PFSK-1 (cell line): ENCODE results near the gene TERF2IP. TPM values are rescaled to one million over a fixed set of nuclear protein-coding genes. Genes with fewer than 3 reads are reported as not detected.

Experiments used
- FOXP2 ChIP-seq: optimal IDR thresholded peaks from 2 replicates; pipeline ENCODE3; 2011; ENCODE audit warnings: borderline replicate concordance, control low read depth, inconsistent platforms; ENCODE audit not compliant: insufficient read depth; ENCODE audit errors: extremely low read length, extremely low read depth
- POLR2AphosphoS5 ChIP-seq: IDR thresholded peaks from 2 replicates; pipeline ENCODE4 v1.6.1; 2012; ENCODE audit warnings: low read depth, mild to moderate bottlenecking, control low read depth, low read length, moderate library complexity
- SIN3A ChIP-seq: IDR thresholded peaks from 2 replicates; pipeline ENCODE4 v1.6.1; 2012; ENCODE audit warnings: mild to moderate bottlenecking, low read length, moderate library complexity, borderline replicate concordance; ENCODE audit not compliant: insufficient read depth
- TAF1 ChIP-seq: IDR thresholded peaks from 2 replicates; pipeline ENCODE4 v1.6.1; 2012; ENCODE audit warnings: low read length, control low read depth, borderline replicate concordance; ENCODE audit not compliant: insufficient read depth
- polyA plus RNA-seq: library from polyadenylated mRNA; unstranded; fragments of >200 nt; gene quantifications from one replicate; pipeline ENCODE4 v1.2.1, GENCODE V29; 2012; ENCODE audit warnings: low read depth, missing spikeins; ENCODE audit not compliant: insufficient read length
- TF ChIP-seq, protein P1 (sequence below), 2 experiments: IDR thresholded peaks; 2 replicates each; pipeline versions ENCODE4 v1.6.1 to v1.8.0; 2011 to 2012; ENCODE audit warnings: low read depth in 2 of 2, low read length in 2 of 2, control low read depth in 1 of 2, inconsistent platforms in 1 of 2, mild to moderate bottlenecking in 1 of 2, moderate library complexity in 1 of 2; ENCODE audit not compliant: insufficient read depth in 1 of 2

The TERF2IP gene, protein sequence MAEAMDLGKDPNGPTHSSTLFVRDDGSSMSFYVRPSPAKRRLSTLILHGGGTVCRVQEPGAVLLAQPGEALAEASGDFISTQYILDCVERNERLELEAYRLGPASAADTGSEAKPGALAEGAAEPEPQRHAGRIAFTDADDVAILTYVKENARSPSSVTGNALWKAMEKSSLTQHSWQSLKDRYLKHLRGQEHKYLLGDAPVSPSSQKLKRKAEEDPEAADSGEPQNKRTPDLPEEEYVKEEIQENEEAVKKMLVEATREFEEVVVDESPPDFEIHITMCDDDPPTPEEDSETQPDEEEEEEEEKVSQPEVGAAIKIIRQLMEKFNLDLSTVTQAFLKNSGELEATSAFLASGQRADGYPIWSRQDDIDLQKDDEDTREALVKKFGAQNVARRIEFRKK
- polyA plus RNA-seq = 28.1 TPM

DNA sequence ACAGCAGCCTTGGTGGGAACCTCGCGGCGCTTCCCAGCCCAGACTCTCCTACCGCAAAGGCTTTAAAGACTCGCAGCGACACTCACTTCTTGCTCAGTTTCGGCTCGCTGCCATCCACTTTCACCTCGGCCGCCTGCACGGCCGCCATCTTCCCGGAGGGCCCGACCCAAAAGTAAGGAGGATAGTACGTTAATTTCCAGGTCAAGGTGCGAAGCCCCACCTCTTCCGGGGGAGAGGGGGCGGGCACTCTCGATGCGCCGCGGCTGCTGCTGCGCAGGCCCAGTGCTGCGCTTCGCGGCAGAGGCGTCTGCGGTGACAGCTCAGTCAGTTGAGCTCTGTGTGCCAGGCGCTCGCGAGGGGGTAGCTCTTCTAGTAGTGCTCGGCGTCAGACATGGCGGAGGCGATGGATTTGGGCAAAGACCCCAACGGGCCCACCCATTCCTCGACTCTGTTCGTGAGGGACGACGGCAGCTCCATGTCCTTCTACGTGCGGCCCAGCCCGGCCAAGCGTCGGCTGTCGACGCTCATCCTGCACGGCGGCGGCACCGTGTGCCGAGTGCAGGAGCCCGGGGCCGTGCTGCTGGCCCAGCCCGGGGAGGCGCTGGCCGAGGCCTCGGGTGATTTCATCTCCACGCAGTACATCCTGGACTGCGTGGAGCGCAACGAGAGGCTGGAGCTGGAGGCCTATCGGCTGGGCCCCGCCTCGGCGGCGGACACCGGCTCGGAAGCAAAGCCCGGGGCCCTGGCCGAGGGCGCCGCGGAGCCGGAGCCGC, at the start of gene TERF2IP, which contains the start of gene KARS1:
TSS of gene TERF2IP (plus strand) at position 282 of the 773 bp plus-strand sequence. CDS start at position 392, 110 bp downstream.
TSS of gene KARS1 (minus strand) at position 174 of the 773 bp plus-strand sequence. CDS start at position 148, 26 bp downstream.
- TF ChIP-seq, protein P1, sequence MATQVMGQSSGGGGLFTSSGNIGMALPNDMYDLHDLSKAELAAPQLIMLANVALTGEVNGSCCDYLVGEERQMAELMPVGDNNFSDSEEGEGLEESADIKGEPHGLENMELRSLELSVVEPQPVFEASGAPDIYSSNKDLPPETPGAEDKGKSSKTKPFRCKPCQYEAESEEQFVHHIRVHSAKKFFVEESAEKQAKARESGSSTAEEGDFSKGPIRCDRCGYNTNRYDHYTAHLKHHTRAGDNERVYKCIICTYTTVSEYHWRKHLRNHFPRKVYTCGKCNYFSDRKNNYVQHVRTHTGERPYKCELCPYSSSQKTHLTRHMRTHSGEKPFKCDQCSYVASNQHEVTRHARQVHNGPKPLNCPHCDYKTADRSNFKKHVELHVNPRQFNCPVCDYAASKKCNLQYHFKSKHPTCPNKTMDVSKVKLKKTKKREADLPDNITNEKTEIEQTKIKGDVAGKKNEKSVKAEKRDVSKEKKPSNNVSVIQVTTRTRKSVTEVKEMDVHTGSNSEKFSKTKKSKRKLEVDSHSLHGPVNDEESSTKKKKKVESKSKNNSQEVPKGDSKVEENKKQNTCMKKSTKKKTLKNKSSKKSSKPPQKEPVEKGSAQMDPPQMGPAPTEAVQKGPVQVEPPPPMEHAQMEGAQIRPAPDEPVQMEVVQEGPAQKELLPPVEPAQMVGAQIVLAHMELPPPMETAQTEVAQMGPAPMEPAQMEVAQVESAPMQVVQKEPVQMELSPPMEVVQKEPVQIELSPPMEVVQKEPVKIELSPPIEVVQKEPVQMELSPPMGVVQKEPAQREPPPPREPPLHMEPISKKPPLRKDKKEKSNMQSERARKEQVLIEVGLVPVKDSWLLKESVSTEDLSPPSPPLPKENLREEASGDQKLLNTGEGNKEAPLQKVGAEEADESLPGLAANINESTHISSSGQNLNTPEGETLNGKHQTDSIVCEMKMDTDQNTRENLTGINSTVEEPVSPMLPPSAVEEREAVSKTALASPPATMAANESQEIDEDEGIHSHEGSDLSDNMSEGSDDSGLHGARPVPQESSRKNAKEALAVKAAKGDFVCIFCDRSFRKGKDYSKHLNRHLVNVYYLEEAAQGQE (IDR thresholded peaks at IDR 0.05; ENCODE audit: insufficient read depth in 1 of 2, low read depth in 2 of 2, low read length in 2 of 2) = peak in 1 of 2 experiments; percentile 55; a peak in 1 of 4 replicates
- peak; percentile 76; the same call in 1 of the 2 replicates for TF ChIP-seq SIN3A
- peak; percentile 87 for TF ChIP-seq POLR2AphosphoS5
- peak; percentile 70 for TF ChIP-seq FOXP2
- TF ChIP-seq TAF1 = peak; percentile 97

DNA sequence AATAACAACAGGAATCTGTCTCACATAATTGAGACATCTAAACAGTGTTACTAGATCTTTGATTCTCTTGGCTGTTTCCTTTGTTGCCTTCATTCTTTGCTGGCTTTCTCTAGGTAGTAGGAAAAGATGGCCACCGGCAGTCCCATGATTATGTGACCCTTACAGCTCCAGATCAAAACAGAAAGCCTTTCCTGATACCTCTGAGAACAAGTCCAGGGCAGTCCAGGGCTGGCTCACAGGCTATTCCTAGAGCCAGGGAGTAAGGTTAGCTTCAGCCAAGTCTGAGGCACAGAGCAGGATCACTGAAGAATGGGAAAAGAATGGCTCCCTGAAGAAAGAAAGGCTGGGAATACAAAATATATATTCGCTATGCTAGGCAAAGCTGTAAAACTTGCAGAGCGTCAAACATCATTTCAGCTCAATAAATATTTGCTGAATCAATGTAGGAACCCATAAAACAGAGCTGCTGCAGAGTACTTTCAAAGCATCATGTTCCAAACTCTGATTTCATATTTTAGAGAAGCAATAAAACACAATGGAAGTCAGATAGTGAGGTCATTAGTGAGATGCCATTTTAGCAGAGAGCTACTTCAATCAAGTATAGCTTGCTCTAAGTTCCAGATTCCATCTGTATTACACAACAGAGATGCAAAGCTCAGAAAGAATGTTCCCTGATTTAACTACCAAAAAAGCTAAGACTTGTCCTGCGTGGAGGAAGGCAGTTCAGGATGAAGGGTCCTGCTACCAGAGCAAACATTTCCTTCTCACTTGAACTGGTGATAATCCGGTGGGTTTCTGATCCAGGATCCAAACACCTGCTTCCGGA, 47.9 kb upstream of the TERF2IP start:
- no peak for TF ChIP-seq TAF1
- TF ChIP-seq POLR2AphosphoS5 = no peak
- TF ChIP-seq FOXP2 = no peak

DNA sequence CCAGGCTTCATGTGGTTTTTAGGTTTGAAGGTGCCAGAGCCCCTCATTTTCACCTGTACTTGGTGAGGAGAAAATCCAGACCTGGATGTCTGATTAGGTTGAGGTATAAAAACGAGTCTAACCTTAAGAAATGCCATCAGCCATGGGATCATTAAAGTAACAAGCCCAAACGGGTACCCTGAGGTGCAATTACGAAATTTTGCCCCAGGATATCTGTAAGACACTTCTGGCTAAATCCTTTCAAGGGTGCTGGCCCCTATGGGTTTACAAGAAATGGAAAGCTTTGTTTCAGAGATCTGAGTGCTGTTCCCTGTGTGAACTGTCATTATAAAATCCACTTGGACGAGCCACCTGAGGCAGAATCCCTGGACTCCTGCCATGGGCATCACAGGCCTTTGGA, 44.3 kb upstream of the TERF2IP start:
- TF ChIP-seq FOXP2 (no peak), TAF1 (no peak), SIN3A (no peak), POLR2AphosphoS5 (no peak)
- TF ChIP-seq, protein P1 (IDR thresholded peaks at IDR 0.05; ENCODE audit: insufficient read depth in 1 of 2, low read depth in 2 of 2, low read length in 2 of 2) = no peak

DNA sequence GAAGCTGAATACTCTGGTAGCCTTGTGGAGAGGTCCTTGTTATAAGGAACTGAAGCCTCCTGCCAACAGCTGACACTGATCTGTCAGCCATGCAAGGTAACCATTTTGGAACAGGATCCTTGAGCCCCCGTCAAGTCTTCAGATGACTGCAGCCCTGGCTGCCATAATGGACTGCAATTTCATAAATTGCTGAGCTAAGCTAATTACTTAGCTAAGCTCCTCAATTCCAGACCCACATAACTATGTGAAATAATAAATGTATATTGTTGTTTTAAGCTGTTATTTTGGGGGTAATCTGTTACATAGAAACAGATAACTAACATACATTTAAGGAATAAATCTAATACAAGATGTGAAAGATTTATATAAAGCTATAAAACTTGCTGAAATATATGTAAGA, 41.1 kb upstream of the TERF2IP start:
- TF ChIP-seq SIN3A = no peak
- TF ChIP-seq, protein P1 (IDR thresholded peaks at IDR 0.05; ENCODE audit: insufficient read depth in 1 of 2, low read depth in 2 of 2, low read length in 2 of 2) = no peak
- no peak for TF ChIP-seq FOXP2

DNA sequence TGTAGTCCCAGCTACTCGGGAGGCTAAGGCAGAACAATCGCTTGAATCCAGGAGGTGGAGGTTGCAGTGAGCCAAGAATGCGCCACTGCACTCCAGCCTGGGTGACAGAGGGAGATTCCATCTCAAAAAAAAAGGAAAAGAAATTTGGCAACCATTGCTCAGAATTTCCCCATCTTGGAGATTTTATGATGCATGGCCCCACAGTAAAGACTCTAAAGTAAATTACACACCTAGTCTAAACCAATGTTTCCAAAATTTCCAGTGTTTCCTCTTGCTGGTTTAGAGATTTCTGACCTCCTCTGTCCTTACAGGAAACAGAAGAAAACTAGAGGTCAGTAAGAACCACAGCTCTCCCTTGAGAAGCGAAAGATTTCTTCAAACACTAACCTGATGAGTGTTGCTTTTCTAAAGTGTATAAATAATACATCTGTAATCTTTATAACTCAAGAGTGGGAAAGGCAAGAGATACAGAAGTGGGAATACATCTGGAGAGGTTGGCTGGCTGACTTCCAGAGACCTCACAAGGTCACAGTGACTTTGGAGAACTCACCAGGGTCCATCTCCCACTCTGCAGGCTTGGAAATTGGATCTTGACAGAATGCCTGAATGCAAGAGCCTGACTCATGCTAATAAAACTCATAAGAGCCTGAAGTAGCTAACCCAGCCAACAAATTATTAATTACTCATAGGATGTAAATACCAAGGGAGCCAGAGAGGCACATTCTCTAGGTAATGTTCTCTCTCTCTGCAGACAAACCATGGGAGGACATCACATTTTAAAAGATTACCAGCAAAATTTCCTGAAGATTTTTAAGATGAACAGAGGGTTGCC, 33.3 kb upstream of the TERF2IP start:
- TF ChIP-seq TAF1 = no peak
- TF ChIP-seq POLR2AphosphoS5 = no peak
- TF ChIP-seq SIN3A = no peak
- TF ChIP-seq FOXP2 = no peak
- TF ChIP-seq, protein P1 (IDR thresholded peaks at IDR 0.05; ENCODE audit: insufficient read depth in 1 of 2, low read depth in 2 of 2, low read length in 2 of 2) = no peak
